TTC549 (cell line): ENCODE measurements around the gene AOC2.
A peak's percentile ranks its signal among the peaks of the same experiment; 100 is the strongest.
"Not testable (repeated sequence)": the region's sequence is repeated elsewhere in the genome, so short reads cannot be mapped to it uniquely, and the experiment has no call there.

ENCODE experiments used
- FAIRE-seq: peaks from 2 replicates; lab custom pipeline; 2012; peaks lifted over from hg19 to GRCh38; lab: Jason Lieb, UNC

Gene AOC2

GRCh38 chr17:42832934-42833766 lies 11.2 kb upstream of the AOC2 start, which contains the start of gene PSME3:
Gene PSME3 (plus strand): TSS chr17:42833397. CDS start chr17:42833632, 235 bp downstream.
- no peak for FAIRE-seq

GRCh38 chr17:42833767-42834422 lies 10.5 kb upstream of the AOC2 start:
- FAIRE-seq: no peak

- FAIRE-seq: no peak
Measured at GRCh38 chr17:42835732-42836131, 8.6 kb upstream of the AOC2 start.

DNA sequence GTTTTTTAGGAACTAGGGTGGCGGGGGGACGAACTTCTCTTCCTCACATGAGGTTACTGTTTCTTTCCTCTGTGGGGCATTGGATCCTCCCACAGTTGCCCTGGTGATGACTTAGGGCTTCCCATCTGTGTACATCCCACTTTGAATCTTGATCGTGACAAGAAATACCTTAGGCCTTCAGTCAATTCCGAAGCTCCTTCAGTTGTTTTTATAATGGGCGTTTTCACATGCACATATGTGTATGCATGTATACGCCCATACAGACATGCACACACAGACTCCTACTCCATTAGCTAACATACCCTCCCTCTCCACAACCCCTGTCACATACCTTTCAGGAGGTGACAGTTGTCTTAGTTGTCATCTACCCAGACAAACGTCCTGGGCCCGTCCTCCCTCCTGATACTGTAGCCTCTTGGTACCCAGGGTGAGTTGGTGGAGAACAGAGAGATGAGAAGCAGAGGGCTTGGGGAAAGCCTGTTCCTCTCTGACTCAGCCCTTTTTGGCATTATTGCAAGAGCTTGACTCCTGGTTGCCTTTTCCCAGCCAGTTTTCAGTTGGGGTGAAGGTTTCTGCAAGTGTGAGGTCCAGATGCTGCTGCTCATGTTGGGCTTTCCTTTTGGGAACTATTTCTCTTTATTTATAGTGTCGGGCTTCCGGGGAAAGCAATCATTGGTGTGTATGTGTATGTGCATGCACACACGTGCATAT lies 2.2 kb upstream of the AOC2 start:
- no peak for FAIRE-seq

DNA sequence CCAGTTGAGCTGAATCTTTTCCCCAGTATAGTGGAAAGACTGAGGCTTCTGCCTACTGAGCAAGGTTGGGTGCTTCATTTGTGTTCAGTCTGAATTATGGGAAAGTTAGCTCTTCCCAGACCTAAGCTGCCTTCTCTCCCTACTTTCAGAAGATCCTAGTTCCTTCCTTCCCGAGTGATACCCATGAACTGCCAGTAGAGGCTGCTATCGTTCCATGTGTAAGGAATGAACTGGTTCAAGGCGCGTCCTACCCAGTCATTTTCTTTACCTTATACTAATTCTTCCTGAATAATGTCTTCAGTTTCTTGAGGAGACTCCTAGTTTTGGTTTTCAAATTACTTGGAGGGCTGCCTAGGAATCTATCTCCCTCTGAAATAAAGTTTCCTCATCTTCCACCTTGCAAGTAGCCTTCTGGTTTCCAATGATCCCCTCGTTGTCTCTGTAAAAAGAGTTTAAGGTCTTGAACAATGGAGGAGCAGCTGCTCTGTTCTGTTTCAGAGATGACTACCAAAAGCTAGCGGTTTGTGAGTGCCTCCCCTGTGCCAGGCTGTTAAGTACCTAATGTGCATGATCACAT lies 934 bp upstream of the AOC2 start:
- FAIRE-seq: peak; percentile 66

- FAIRE-seq: no peak
Measured at GRCh38 chr17:42844761-42845555, 578 bp downstream of the AOC2 start.

DNA sequence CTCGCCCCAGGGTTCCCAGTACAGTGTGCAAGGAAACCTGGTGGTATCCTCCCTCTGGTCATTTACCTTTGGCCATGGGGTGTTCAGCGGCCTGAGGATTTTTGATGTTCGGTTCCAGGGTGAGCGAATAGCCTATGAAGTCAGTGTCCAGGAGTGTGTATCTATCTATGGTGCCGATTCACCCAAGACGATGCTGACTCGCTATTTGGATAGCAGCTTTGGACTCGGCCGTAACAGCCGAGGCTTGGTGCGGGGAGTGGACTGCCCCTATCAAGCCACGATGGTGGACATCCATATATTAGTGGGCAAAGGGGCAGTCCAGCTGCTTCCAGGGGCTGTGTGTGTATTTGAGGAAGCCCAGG lies 1.2 kb downstream of the AOC2 start:
- no peak for FAIRE-seq

DNA sequence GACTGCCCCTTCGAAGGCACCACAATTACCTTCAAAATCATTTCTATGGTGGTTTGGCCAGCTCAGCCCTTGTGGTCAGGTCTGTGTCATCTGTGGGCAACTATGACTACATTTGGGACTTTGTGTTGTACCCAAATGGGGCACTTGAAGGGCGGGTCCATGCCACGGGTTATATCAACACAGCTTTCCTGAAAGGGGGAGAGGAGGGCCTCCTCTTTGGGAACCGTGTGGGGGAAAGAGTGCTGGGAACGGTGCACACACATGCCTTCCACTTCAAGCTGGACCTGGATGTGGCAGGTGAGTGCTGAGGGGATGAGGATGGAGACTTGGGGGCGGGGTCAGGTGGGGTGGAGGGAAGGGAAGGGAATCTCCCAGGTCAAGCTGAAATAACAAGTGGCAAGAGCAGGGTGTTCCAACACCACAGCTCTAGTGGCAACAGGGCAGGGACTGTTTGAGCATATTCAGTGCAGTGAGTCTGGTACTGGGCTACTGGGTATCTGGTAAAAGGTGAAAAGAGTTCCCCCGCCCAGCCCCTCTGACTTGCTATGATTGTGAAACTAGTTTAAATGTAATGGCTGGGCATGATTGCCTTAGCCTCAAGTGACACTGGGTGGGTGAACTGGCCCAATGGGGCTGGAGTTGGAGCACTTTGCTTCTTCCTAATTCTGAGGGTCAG lies 1.7 kb downstream of the AOC2 start:
- FAIRE-seq: no peak

- FAIRE-seq: no peak
Measured at GRCh38 chr17:42846594-42847280, 2.4 kb downstream of the AOC2 start.

DNA sequence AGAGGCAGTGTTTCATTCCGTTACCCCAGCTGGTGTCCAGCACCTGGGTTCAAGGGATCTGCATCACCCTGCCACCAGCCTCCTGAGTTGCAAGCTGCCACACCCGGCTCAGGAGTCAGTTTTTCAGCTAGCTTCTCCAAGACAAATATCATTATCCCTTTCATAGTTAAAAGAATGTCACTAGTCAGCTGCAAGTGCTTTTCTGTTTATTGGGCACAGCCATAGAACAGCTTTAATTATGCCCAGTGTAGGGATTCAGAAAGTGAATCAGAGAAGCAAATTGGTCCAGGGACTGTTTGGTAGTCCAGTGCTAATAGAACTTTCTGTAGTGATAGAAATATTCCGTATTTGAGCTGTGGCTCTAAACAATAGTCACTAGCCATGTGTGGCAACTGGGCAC lies 3.7 kb downstream of the AOC2 start:
- no peak for FAIRE-seq

DNA sequence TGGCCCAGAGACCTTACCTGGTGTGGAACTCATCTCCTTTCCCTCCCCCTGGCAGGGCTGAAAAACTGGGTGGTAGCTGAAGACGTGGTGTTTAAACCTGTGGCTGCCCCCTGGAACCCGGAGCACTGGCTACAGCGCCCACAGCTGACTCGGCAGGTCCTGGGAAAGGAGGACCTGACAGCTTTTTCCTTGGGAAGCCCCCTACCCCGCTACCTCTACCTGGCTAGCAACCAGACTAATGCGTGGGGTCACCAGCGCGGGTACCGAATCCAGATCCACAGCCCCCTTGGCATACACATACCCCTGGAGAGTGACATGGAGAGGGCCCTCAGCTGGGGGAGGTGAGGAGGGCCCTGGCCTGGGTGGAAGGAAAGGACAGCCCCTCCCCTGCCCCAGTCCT lies 4.7 kb downstream of the AOC2 start:
- no peak for FAIRE-seq

DNA sequence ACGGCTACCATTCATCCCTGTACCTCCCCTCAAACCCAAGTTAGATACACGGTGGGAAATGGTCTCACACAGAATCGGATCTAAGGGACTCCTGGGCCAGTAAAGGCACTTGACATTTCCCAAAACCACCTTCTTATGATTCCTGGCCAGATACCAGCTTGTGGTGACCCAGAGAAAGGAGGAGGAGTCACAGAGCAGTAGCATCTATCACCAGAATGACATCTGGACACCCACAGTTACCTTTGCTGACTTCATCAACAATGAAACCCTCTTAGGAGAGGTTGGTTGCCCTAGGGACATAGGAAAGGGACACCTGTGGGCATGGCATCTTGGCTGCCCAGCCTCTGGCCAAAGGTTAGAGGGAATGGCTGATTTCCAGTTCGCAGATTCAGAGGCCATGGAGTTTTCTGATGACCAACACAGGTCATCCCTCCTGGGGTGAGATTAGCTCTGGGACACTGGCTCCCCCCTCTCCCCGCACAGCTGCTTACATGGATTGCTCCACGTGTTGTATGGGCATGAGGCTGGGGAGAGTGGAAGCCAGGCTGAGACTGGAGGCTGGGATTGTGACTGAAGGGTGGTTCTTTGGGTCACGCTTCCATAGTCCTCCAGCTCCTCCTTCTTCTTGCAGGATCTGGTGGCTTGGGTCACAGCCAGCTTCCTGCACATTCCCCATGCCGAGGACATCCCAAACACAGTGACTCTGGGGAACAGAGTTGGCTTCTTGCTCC lies 5.2 kb downstream of the AOC2 start:
- FAIRE-seq: no peak

DNA sequence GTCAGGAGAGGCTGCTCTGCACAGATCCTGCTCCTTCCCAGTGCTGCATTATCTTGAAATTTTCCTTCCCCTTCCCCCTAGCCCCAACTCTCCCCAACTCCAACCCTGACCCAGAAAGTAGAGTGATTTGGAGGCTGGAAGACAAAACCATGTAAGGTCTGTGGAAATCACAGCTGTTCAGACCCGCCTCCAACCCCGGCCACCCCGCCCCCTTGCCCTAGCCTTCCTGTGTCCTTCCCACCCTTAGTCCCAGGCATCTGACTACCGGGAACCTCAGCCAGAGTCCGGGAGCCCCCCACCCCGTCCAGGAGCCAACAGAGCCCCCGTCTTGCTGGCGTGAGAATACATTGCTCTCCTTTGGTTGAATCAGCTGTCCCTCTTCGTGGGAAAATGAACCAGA lies 6.6 kb downstream of the AOC2 start, which contains the start of gene AOC3:
Gene AOC3 (plus strand): TSS at position 246 of the 400 bp plus-strand sequence. CDS start 145 bp downstream, at position 391.
- FAIRE-seq: no peak

DNA sequence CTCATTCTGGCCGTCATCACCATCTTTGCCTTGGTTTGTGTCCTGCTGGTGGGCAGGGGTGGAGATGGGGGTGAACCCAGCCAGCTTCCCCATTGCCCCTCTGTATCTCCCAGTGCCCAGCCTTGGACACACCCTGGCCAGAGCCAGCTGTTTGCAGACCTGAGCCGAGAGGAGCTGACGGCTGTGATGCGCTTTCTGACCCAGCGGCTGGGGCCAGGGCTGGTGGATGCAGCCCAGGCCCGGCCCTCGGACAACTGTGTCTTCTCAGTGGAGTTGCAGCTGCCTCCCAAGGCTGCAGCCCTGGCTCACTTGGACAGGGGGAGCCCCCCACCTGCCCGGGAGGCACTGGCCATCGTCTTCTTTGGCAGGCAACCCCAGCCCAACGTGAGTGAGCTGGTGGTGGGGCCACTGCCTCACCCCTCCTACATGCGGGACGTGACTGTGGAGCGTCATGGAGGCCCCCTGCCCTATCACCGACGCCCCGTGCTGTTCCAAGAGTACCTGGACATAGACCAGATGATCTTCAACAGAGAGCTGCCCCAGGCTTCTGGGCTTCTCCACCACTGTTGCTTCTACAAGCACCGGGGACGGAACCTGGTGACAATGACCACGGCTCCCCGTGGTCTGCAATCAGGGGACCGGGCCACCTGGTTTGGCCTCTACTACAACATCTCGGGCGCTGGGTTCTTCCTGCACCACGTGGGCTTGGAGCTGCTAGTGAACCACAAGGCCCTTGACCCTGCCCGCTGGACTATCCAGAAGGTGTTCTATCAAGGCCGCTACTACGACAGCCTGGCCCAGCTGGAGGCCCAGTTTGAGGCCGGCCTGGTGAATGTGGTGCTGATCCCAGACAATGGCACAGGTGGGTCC lies 7.2 kb downstream of the AOC2 start:
- FAIRE-seq: not testable (repeated sequence)

DNA sequence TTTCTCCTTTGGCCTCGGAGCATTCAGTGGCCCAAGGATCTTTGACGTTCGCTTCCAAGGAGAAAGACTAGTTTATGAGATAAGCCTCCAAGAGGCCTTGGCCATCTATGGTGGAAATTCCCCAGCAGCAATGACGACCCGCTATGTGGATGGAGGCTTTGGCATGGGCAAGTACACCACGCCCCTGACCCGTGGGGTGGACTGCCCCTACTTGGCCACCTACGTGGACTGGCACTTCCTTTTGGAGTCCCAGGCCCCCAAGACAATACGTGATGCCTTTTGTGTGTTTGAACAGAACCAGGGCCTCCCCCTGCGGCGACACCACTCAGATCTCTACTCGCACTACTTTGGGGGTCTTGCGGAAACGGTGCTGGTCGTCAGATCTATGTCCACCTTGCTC lies 8.0 kb downstream of the AOC2 start:
- FAIRE-seq: no peak

DNA sequence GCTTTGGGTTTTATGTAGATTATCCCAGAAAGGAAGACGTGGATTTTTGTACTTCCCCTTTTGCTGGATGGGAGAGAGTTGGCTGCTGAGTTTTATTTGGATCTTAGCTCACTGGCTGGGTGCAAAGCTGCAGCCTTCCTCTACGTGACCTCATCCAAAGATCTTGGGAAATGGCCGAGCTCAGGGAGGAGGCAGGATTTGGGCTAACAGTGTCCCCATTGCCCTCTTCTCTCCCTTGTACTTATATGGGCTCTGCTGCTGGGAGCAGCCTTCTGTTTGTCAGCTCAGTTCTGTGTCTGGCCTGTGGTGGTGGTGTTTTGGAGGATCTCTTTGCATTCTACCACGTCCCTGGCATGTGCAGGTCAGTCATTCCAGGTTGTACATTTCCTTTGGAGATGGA lies 8.6 kb downstream of the AOC2 start:
- FAIRE-seq: no peak

GRCh38 chr17:42853597-42853967 lies 9.2 kb downstream of the AOC2 start:
- no peak for FAIRE-seq

DNA sequence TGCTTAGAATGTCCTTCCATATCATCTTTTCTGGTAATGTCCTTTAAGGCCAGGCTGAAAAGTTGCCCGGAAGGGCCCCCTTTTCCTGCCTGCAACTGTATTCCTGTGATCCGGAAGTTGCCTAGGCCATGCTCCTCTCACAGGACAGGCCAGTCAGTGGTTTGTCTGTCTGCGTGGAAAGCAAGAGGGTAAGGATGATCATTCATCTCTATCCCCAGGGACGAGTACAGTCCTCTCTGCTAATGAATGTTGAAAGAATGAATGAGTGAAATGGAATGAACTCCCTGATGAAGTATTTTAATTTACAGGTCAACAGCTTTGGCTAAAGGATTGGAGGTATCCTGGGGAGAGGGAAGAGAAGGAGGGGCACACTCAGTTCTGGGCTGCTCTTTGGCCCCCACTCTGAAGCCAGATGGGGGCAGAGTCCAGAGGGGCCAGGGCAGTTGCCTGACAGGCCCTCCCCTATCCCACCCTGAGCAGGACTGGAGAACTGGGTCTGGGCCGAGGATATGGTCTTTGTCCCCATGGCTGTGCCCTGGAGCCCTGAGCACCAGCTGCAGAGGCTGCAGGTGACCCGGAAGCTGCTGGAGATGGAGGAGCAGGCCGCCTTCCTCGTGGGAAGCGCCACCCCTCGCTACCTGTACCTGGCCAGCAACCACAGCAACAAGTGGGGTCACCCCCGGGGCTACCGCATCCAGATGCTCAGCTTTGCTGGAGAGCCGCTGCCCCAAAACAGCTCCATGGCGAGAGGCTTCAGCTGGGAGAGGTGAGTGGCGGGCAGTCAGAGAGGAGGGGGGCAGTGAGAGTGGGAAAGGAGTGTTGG lies 9.8 kb downstream of the AOC2 start:
- no peak for FAIRE-seq
